K562 (cell line): Measurements from ENCODE around the gene ERLEC1. TPM values are rescaled to one million over a fixed set of nuclear protein-coding genes. Genes with fewer than 3 reads are reported as not detected.
"Not testable (repeated sequence)": the region's sequence is repeated elsewhere in the genome, so short reads cannot be mapped to it uniquely, and the experiment has no call there.

Experiments
- ATAC-seq: fragments of 200-7000 bp; cut with Tn5 transposase; 3 replicates; pipeline ENCODE4 v1.9.1; 2020; ENCODE audit warnings: moderate library complexity
- BruUV-seq: library from RNA; stranded (reverse); fragments of 400-500 nt; replicated peaks from 2 replicates; lab custom pipeline; 2021; lab: Mats Ljungman, UMichigan
- CTCF ChIA-PET: fragments of 300-600 bp; formaldehyde crosslinking; extraction: SDS; loops from one replicate; lab custom pipeline; 2021; ENCODE audit warnings: low intra/inter-chr PET ratio; lab: Yijun Ruan, JAX
- POLR2A ChIA-PET: fragments of 300-600, 350-650 bp; sonication (Branson Sonifier 250); formaldehyde crosslinking; extraction: SDS; loops from one replicate; lab custom pipeline; 2021; ENCODE audit warnings: antibody characterized with exemption, inconsistent platforms; lab: Yijun Ruan, JAX
- DNase-seq, 4 experiments: peaks; one replicate each; pipeline versions ENCODE4 v3.0.0 to v3.0.0-alpha.2; 2011 to 2018; ENCODE audit warnings: low spot score in 3 of 4, mixed read lengths in 3 of 4; ENCODE audit errors: extremely low read depth in 1 of 4
- FAIRE-seq: peaks from 2 replicates; lab custom pipeline; 2011; peaks lifted over from hg19 to GRCh38; lab: Jason Lieb, UNC
- H2AFZ ChIP-seq: 2 replicates; pipeline ENCODE4 v1.6.0; 2011; ENCODE audit warnings: low read depth, low read length, control low read depth, inconsistent platforms
- H3K27ac ChIP-seq: fragments of 200-600 bp; 3 replicates; pipeline ENCODE4 v1.8.0; 2011; ENCODE audit warnings: low read depth, mild to moderate bottlenecking, control low read depth, inconsistent platforms, low read length, moderate library complexity, mixed read lengths; ENCODE audit errors: extremely low read depth
- H3K27me3 ChIP-seq, 2 experiments: fragments of 300-600 bp in 1 of 2; 2 replicates in 1 of 2; 3 replicates in 1 of 2; pipeline versions ENCODE4 v1.6.0 to v1.8.0; 2011; ENCODE audit warnings: inconsistent platforms in 2 of 2, low read length in 2 of 2, mild to moderate bottlenecking in 1 of 2, mixed read lengths in 1 of 2, moderate library complexity in 1 of 2; ENCODE audit not compliant: control insufficient read depth in 2 of 2, insufficient read depth in 2 of 2
- H3K36me3 ChIP-seq: fragments of 300-600 bp; 3 replicates; pipeline ENCODE4 v1.8.0; 2011; ENCODE audit warnings: mild to moderate bottlenecking, low read length, inconsistent platforms; ENCODE audit not compliant: control insufficient read depth, insufficient read depth
- H3K4me1 ChIP-seq, 2 experiments: fragments of 200-600 bp in 1 of 2; replicated peaks in 1 of 2; 2 replicates in 1 of 2; 3 replicates in 1 of 2; pipeline versions ENCODE4 v1.5.1 to v1.8.0; 2011; ENCODE audit warnings: inconsistent platforms in 2 of 2, low read length in 2 of 2, mild to moderate bottlenecking in 1 of 2, mixed read lengths in 1 of 2, moderate library complexity in 1 of 2; ENCODE audit not compliant: control insufficient read depth in 2 of 2, insufficient read depth in 2 of 2
- H3K4me2 ChIP-seq: 2 replicates; pipeline ENCODE4 v1.6.1; 2011; ENCODE audit warnings: low read length, control low read depth, inconsistent platforms, mixed read lengths; ENCODE audit not compliant: insufficient read depth
- H3K4me3 ChIP-seq: fragments of 200-600 bp; sonication (generic), shearing (Covaris generic); 2 replicates; pipeline ENCODE4 v1.5.1; 2016; ENCODE audit warnings: control low read depth, inconsistent platforms
- H3K79me2 ChIP-seq: fragments of 200-600 bp; 3 replicates; pipeline ENCODE4 v1.8.0; 2011; ENCODE audit warnings: low read length, inconsistent platforms; ENCODE audit not compliant: control insufficient read depth, insufficient read depth
- H3K9ac ChIP-seq, 2 experiments: 2 replicates each; pipeline versions ENCODE4 v1.6.0 to v1.6.1; 2011; ENCODE audit warnings: low read depth in 2 of 2, low read length in 2 of 2, control low read depth in 1 of 2, inconsistent platforms in 1 of 2, mild to moderate bottlenecking in 1 of 2, mixed read lengths in 1 of 2; ENCODE audit not compliant: insufficient read depth in 1 of 2
- H3K9me1 ChIP-seq: one replicate; pipeline ENCODE4 v1.6.0; 2011; ENCODE audit warnings: inconsistent platforms, mild to moderate bottlenecking, low read length, moderate library complexity; ENCODE audit not compliant: control insufficient read depth, insufficient read depth
- H3K9me3 ChIP-seq: replicated peaks from 2 replicates; pipeline ENCODE4 v1.5.1; 2011; ENCODE audit warnings: low read depth, low read length, inconsistent platforms; ENCODE audit not compliant: control insufficient read depth, insufficient read depth
- H4K20me1 ChIP-seq: replicated peaks from 2 replicates; pipeline ENCODE4 v1.6.1; 2011; ENCODE audit warnings: low read length, inconsistent platforms, mixed read lengths; ENCODE audit not compliant: control insufficient read depth, insufficient read depth
- E2F6 ChIP-seq, 2 experiments: IDR thresholded peaks; 2 replicates each; pipeline ENCODE4 v1.6.1; 2011; ENCODE audit warnings: borderline replicate concordance in 1 of 2, control low read depth in 1 of 2, low read depth in 1 of 2, low read length in 1 of 2, mild to moderate bottlenecking in 1 of 2, mixed read lengths in 1 of 2, moderate library complexity in 1 of 2; ENCODE audit not compliant: insufficient read depth in 1 of 2, insufficient read length in 1 of 2, poor library complexity in 1 of 2, severe bottlenecking in 1 of 2; ENCODE audit errors: extremely low read depth in 1 of 2
- FOXM1 ChIP-seq, 2 experiments: fragments of 450-650 bp in 1 of 2; sonication (generic) in 1 of 2; formaldehyde crosslinking in 1 of 2; IDR thresholded peaks; 2 replicates each; pipeline versions ENCODE4 v1.6.1 to v1.9.0; 2017 to 2022; ENCODE audit warnings: low read depth in 2 of 2, mild to moderate bottlenecking in 2 of 2, missing genetic modification reagents in 1 of 2, moderate library complexity in 1 of 2
- MGA ChIP-seq: fragments of 450-650 bp; IDR thresholded peaks from 2 replicates; pipeline ENCODE4 v1.6.1; 2016; ENCODE audit warnings: mild to moderate bottlenecking, moderate library complexity
- WGBS: fragments of 100-300 bp; shearing (Covaris generic); methylation state at CpG from one replicate; pipeline ENCODE4 v1.1.6; 2016; ENCODE audit warnings: low coverage, mixed read lengths; ENCODE audit not compliant: insufficient coverage; ENCODE audit errors: missing lambda C conversion rate; 5-methylcytosine and 5-hydroxymethylcytosine counted together
- in situ Hi-C: fragments of 300-500 bp; cut with MboI; formaldehyde crosslinking; loops from 4 replicates; pipeline ENCODE4 v1.15.0; 2018; ENCODE audit warnings: inconsistent platforms, mixed read lengths
- intact Hi-C: fragments of 100-400 bp; cut with micrococcal nuclease; formaldehyde crosslinking; loops from 2 replicates; pipeline ENCODE4 v1.14.2; 2022
- polyA plus RNA-seq, 8 experiments: library from polyadenylated mRNA; depleted of rRNA in 4 of 8; stranded (reverse) in 5 of 8; unstranded in 3 of 8; fragments of >200 nt; fragmentation: Nextera tagmentation in 2 of 8; fragmentation: Illumina TruSeq in 1 of 8; extraction: Ambion mirVana in 2 of 8; extraction: Trizol in 1 of 8; gene quantifications; 2 replicates each; pipeline versions ENCODE4 v1.2.1 to v1.2.3, GENCODE V29; 2011 to 2014; ENCODE audit warnings: inconsistent platforms in 1 of 8, missing spikeins in 1 of 8
- total RNA-seq, 7 experiments: library from RNA; depleted of rRNA in 6 of 7; stranded (reverse); fragments of >200 nt in 6 of 7; fragmentation: Illumina TruSeq in 2 of 7; extraction: Trizol in 2 of 7; gene quantifications; 2 replicates each; pipeline versions ENCODE4 v1.2.1 to v1.2.3, GENCODE V29; 2011 to 2021; ENCODE audit warnings: low replicate concordance in 1 of 7

The ERLEC1 gene
- total and polyA plus RNA-seq, 9 of the 15 experiments (the other 6 are each of a cell fraction or from before 2014, with no cell fraction given) = 12.0 to 41.6 (median 30.6) TPM

- TF ChIP-seq MGA (peak; percentile 69), FOXM1 (IDR thresholded peaks at IDR 0.05; ENCODE audit: low read depth) (no peak), FOXM1 (CRISPR knock-in tag; IDR thresholded peaks at IDR 0.05; ENCODE audit: low read depth) (no peak), E2F6 (IDR thresholded peaks at IDR 0.05; ENCODE audit: borderline replicate concordance in 1 of 2, extremely low read depth in 1 of 2, insufficient read depth in 1 of 2, insufficient read length in 1 of 2, low read depth in 1 of 2, low read length in 1 of 2, poor library complexity in 1 of 2, severe bottlenecking in 1 of 2) (peak in 1 of 2 experiments; percentile 37)
- TF ChIP-seq, all 486 proteins: peak for 3
Measured at GRCh38 chr2:53829273-53829979, 42.6 kb downstream of the ERLEC1 start (continued).

GRCh38 chr2:53829980-53830290 lies 43.1 kb downstream of the ERLEC1 start:
- BruUV-seq, in situ Hi-C loops, DNase-seq, H3K9me1 ChIP-seq, H3K9ac ChIP-seq, FAIRE-seq, H3K4me3 ChIP-seq, H3K27ac ChIP-seq, H4K20me1 ChIP-seq, H3K4me2 ChIP-seq, H3K4me1 ChIP-seq, ATAC-seq, H3K36me3 ChIP-seq, H3K27me3 ChIP-seq, H3K79me2 ChIP-seq, H3K9me3 ChIP-seq, CTCF ChIA-PET: not testable (repeated sequence)
- POLR2A ChIA-PET = interaction anchor here (0.5 kb wide), 1 partner anchor 19 kb away, joined by 3 read pairs; no protein-coding TSS in a partner anchor
- 44% methylated on average over 4 of the region's 4 CpGs for WGBS
- intact Hi-C loops = loop anchor here (10.0 kb wide), 2 partner anchors 235 to 405 kb away; no protein-coding TSS in a partner anchor
- peak overlapping the region; percentile 38; the same call in 1 of the 2 replicates for H2AFZ ChIP-seq
